Endodermal cell (in vitro differentiated cells): ENCODE measurements around the gene KCNMA1. TPM values are rescaled to one million over a fixed set of nuclear protein-coding genes. Genes with fewer than 3 reads are reported as not detected.

Experiments used
- DNase-seq: peaks from one replicate; pipeline ENCODE4 v3.0.0-alpha.2; 2017
- H3K27ac ChIP-seq: 2 replicates; pipeline ENCODE4 v1.5.1; 2013; ENCODE audit warnings: mild to moderate bottlenecking, low read depth, low read length, moderate library complexity
- H3K27me3 ChIP-seq: 2 replicates; pipeline ENCODE4 v1.6.1; 2013; ENCODE audit warnings: mild to moderate bottlenecking, low read length, moderate library complexity; ENCODE audit not compliant: insufficient read depth, control insufficient read depth, poor library complexity, severe bottlenecking
- H3K36me3 ChIP-seq: 2 replicates; pipeline ENCODE4 v1.7.0; 2013; ENCODE audit warnings: mild to moderate bottlenecking, low read length, moderate library complexity; ENCODE audit not compliant: control insufficient read depth, insufficient read depth
- H3K4me1 ChIP-seq: one replicate; pipeline ENCODE4 v1.7.0; 2013; ENCODE audit warnings: low read length; ENCODE audit not compliant: control insufficient read depth, insufficient read depth
- H3K4me3 ChIP-seq: 2 replicates; pipeline ENCODE4 v1.5.1; 2013; ENCODE audit warnings: mild to moderate bottlenecking, low read length, moderate library complexity
- H3K9ac ChIP-seq: 2 replicates; pipeline ENCODE4 v1.6.1; 2013; ENCODE audit warnings: mild to moderate bottlenecking, low read length, moderate library complexity; ENCODE audit not compliant: poor library complexity, severe bottlenecking; ENCODE audit errors: extremely low read depth
- H3K9me3 ChIP-seq: 2 replicates; pipeline ENCODE4 v1.6.1; 2013; ENCODE audit warnings: mild to moderate bottlenecking, low read length, moderate library complexity; ENCODE audit not compliant: control insufficient read depth
- H3K27ac Mint-ChIP-seq: 2 replicates; pipeline ENCODE4 v1.8.0; 2020; ENCODE audit warnings: mixed read lengths
- H3K27me3 Mint-ChIP-seq: 2 replicates; pipeline ENCODE4 v1.8.0; 2021; ENCODE audit warnings: mild to moderate bottlenecking, mixed read lengths; ENCODE audit not compliant: insufficient read depth
- H3K36me3 Mint-ChIP-seq: 2 replicates; pipeline ENCODE4 v1.8.0; 2020; ENCODE audit warnings: low read depth, mixed read lengths
- H3K4me1 Mint-ChIP-seq: 2 replicates; pipeline ENCODE4 v1.8.0; 2020; ENCODE audit warnings: mixed read lengths
- H3K4me3 Mint-ChIP-seq: 2 replicates; pipeline ENCODE4 v1.8.0; 2020; ENCODE audit warnings: mild to moderate bottlenecking, moderate library complexity, mixed read lengths
- H3K9me3 Mint-ChIP-seq: 2 replicates; pipeline ENCODE4 v1.8.0; 2020; ENCODE audit warnings: mild to moderate bottlenecking, mixed read lengths
- WGBS, 2 experiments: methylation state at CpG; one replicate each; pipeline versions ENCODE4 v1.1.5 to v1.1.7; 2013; ENCODE audit warnings: missing lambda C conversion rate in 2 of 2, mixed read lengths in 1 of 2; ENCODE audit not compliant: insufficient coverage in 1 of 2, insufficient read length in 1 of 2; 5-methylcytosine and 5-hydroxymethylcytosine counted together
- total RNA-seq, 2 donors: library from RNA; stranded (reverse); fragmentation: NEBNext Ultra II Directional in 1 of 2; extraction: Animal tissue kit (Norgen Biotek cat#: 25700) in 1 of 2; gene quantifications; 2 replicates in 1 of 2; 3 replicates in 1 of 2; pipeline ENCODE4 v1.2.1, GENCODE V29; 2021
- TF ChIP-seq, protein P1 (sequence below): fragments of 200-600 bp; sonication (generic); conservative IDR thresholded peaks from 2 replicates; pipeline ENCODE4 v1.5.0; 2021; ENCODE audit warnings: antibody characterized with exemption, mild to moderate bottlenecking

KCNMA1 gene
- total RNA-seq, 2 donors from 2014 or later: 0.55 to 1.3 TPM

DNA sequence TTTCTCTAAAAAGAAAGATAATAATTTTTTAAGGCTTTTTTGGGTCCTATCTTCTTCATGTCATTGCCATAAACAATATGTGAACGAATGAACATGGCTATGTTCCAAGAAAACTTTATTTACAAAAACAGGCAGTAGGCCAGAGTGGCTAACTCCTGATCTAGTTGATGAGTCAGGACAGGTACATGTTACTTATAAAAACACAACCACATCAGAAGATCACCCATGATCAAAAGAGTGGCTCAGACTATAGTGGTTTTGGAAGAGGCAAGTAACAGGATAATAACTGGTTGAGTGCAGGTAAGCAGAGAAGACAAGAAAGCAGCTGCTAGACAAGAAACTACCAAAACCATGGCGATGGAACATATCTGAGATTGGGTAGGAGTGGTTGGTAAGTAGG is 468.7 kb downstream of the KCNMA1 start:
- TF ChIP-seq, protein P1, sequence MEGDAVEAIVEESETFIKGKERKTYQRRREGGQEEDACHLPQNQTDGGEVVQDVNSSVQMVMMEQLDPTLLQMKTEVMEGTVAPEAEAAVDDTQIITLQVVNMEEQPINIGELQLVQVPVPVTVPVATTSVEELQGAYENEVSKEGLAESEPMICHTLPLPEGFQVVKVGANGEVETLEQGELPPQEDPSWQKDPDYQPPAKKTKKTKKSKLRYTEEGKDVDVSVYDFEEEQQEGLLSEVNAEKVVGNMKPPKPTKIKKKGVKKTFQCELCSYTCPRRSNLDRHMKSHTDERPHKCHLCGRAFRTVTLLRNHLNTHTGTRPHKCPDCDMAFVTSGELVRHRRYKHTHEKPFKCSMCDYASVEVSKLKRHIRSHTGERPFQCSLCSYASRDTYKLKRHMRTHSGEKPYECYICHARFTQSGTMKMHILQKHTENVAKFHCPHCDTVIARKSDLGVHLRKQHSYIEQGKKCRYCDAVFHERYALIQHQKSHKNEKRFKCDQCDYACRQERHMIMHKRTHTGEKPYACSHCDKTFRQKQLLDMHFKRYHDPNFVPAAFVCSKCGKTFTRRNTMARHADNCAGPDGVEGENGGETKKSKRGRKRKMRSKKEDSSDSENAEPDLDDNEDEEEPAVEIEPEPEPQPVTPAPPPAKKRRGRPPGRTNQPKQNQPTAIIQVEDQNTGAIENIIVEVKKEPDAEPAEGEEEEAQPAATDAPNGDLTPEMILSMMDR: no peak
- Mint-ChIP-seq H3K9me3 (no peaks in the 10 kb centered on the region), H3K4me1 (no peaks in the 10 kb centered on the region), H3K4me3 (no peak overlapping the region), H3K27me3 (peaks cover 5% of the 10 kb centered on the region), H3K36me3 (no peaks in the 10 kb centered on the region), H3K27ac (no peak overlapping the region)
- no peaks in the 10 kb centered on the region for H3K9me3 ChIP-seq
- DNase-seq: no peak
- H3K4me3 ChIP-seq: no peak overlapping the region
- no peak overlapping the region for H3K9ac ChIP-seq
- no peaks in the 10 kb centered on the region for H3K36me3 ChIP-seq
- H3K27ac ChIP-seq: no peak overlapping the region
- WGBS, 2 experiments: 93% methylated on average over 1 of the region's 2 CpGs; no CpG with 5 or more reads in 1 of the 2 experiments
- H3K27me3 ChIP-seq: no peaks in the 10 kb centered on the region
- no peaks in the 10 kb centered on the region for H3K4me1 ChIP-seq

DNA sequence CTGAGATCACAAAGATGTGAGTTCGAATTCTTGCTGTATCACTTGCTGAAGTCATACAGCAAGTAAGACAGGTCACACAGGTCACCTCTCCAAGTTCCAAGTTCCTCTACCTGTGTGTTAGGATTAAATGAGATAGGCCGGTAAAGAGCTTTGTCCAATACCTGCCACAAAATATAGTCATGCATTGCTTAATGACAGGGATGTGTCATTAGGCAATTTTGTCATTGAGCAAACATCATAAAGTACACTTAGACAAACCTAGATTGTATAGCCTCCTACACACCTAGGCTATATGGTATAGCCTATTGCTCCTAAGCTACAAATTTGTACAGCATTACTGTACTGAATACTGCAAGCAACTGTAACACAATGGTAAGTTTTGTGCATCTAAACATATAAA is 469.4 kb downstream of the KCNMA1 start:
- Mint-ChIP-seq H3K27ac (no peak overlapping the region), H3K4me3 (no peak overlapping the region), H3K27me3 (peaks cover 5% of the 10 kb centered on the region), H3K36me3 (no peaks in the 10 kb centered on the region), H3K9me3 (no peaks in the 10 kb centered on the region), H3K4me1 (no peaks in the 10 kb centered on the region)
- Histone ChIP-seq H3K27ac (no peak overlapping the region), H3K9ac (no peak overlapping the region), H3K9me3 (no peaks in the 10 kb centered on the region), H3K4me3 (no peak overlapping the region), H3K36me3 (no peaks in the 10 kb centered on the region), H3K4me1 (no peaks in the 10 kb centered on the region), H3K27me3 (no peaks in the 10 kb centered on the region)
- TF ChIP-seq, protein P1: no peak
- DNase-seq: no peak
- WGBS, 2 experiments: 89% methylated on average over 2 of the region's 2 CpGs; no CpG with 5 or more reads in 1 of the 2 experiments

DNA sequence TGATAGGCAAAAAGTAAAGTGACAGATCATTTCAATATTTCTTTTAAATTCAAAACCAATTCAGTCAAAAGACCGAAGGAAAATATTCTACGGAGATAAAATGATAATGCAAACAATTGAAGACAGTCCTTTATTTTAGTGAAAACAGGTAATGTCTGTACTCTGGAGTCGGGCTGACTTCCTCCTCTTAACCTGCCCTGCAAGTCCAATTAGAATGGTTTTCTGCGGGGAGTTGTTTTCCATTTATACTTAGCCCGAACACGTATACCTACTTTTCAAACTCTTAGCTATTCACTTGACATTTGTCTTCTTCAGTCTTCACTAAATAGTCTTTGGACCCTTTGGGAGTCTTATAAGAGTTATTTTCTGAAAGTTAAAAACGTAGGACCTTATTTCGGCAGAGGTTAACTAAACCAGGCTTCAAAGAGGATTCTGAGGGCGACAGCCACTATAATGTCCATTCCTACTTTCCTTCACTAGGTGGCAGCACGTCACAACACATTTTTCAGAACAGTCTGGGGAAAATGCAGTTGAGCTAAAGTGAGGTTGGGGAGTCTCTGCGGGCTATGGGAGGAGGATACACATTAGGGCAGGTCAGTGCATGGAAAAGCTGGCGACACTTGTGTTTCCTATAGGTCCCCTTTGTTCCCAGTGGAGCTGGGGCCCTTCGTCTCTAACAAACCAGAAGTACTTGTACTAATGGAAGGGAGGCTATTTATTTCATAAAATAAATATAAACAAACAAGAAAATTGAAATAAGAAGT is 472.0 kb downstream of the KCNMA1 start:
- Mint-ChIP-seq H3K36me3 (no peaks in the 10 kb centered on the region), H3K27ac (no peak overlapping the region), H3K4me1 (no peaks in the 10 kb centered on the region), H3K27me3 (peaks cover 5% of the 10 kb centered on the region), H3K4me3 (no peak overlapping the region), H3K9me3 (no peaks in the 10 kb centered on the region)
- Histone ChIP-seq H3K9ac (no peak overlapping the region), H3K4me3 (no peak overlapping the region), H3K27me3 (no peaks in the 10 kb centered on the region), H3K9me3 (no peaks in the 10 kb centered on the region), H3K36me3 (no peaks in the 10 kb centered on the region), H3K27ac (no peak overlapping the region), H3K4me1 (no peaks in the 10 kb centered on the region)
- 48% methylated on average over 5 to 12 of the region's 13 CpGs for WGBS, 2 experiments
- TF ChIP-seq, protein P1: peak; percentile 88
- DNase-seq: peak; percentile 87
